Measurements from ENCODE around the gene KIF21B.

The KIF21B gene

GRCh38 chr1:200992382-200993048, 31.0 kb downstream of the KIF21B start:
- Histone ChIP-seq H3K27ac (replicated peaks) (no peak overlapping the region; the same call in 1 of the 2 replicates), H3K27me3 (ENCODE audit: insufficient read depth, poor library complexity, severe bottlenecking) (no peaks in the 10 kb centered on the region), H3K4me3 (replicated peaks; ENCODE audit: insufficient read depth, low read length) (no peak overlapping the region)
- DNase-seq (ENCODE audit: low read depth in 1 of 2, low spot score in 1 of 2), result no peak
- TF ChIP-seq POLR2AphosphoS5 (IDR thresholded peaks at IDR 0.05; ENCODE audit: low read depth) (no peak), SPI1 (IDR thresholded peaks at IDR 0.05; ENCODE audit: borderline replicate concordance, low read depth) (no peak), GABPA (IDR thresholded peaks at IDR 0.05; ENCODE audit: low read depth) (no peak), REST (IDR thresholded peaks at IDR 0.05; ENCODE audit: insufficient replicate concordance, low read depth) (no peak)
- TF ChIP-seq, protein P1, sequence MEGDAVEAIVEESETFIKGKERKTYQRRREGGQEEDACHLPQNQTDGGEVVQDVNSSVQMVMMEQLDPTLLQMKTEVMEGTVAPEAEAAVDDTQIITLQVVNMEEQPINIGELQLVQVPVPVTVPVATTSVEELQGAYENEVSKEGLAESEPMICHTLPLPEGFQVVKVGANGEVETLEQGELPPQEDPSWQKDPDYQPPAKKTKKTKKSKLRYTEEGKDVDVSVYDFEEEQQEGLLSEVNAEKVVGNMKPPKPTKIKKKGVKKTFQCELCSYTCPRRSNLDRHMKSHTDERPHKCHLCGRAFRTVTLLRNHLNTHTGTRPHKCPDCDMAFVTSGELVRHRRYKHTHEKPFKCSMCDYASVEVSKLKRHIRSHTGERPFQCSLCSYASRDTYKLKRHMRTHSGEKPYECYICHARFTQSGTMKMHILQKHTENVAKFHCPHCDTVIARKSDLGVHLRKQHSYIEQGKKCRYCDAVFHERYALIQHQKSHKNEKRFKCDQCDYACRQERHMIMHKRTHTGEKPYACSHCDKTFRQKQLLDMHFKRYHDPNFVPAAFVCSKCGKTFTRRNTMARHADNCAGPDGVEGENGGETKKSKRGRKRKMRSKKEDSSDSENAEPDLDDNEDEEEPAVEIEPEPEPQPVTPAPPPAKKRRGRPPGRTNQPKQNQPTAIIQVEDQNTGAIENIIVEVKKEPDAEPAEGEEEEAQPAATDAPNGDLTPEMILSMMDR (IDR thresholded peaks at IDR 0.05; ENCODE audit: insufficient read depth, low read length), result no peak

DNA sequence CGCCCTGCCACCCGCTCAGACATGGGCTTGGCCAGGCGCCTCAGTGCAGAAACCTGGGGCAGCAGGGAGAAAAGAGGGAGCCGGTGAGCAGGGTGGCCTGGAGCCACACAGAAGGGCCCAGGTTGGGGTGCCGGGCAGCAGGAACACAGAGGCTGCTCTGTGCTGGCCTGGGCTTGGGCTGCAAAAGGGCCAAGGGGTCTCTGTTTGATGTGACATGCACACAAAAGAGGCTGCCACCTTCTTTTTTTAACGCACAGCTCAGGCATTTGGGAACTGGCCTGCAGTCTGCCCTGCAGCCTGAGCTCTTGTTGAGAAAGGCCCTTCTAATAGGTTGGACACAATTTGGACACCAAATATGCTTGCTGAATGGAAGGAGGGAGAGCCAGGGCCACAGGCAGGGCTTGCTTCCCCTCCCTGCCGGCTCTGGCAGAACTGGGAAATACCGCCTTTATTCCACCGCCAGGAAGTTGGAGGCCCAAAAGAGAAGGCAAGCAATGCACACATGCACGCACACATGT, 32.4 kb downstream of the KIF21B start:
- Histone ChIP-seq H3K4me3 (replicated peaks; ENCODE audit: insufficient read depth, low read length) (no peak overlapping the region), H3K27ac (replicated peaks) (no peak overlapping the region), H3K27me3 (ENCODE audit: insufficient read depth, poor library complexity, severe bottlenecking) (no peaks in the 10 kb centered on the region)
- no peak for TF ChIP-seq POLR2AphosphoS5 (IDR thresholded peaks at IDR 0.05; ENCODE audit: low read depth)
- no peak for TF ChIP-seq GABPA (IDR thresholded peaks at IDR 0.05; ENCODE audit: low read depth)
- TF ChIP-seq, protein P1 (IDR thresholded peaks at IDR 0.05; ENCODE audit: insufficient read depth, low read length), result no peak
- no peak for TF ChIP-seq SPI1 (IDR thresholded peaks at IDR 0.05; ENCODE audit: borderline replicate concordance, low read depth)
- no peak for TF ChIP-seq REST (IDR thresholded peaks at IDR 0.05; ENCODE audit: insufficient replicate concordance, low read depth)
- no peak for DNase-seq (ENCODE audit: low read depth in 1 of 2, low spot score in 1 of 2)

DNA sequence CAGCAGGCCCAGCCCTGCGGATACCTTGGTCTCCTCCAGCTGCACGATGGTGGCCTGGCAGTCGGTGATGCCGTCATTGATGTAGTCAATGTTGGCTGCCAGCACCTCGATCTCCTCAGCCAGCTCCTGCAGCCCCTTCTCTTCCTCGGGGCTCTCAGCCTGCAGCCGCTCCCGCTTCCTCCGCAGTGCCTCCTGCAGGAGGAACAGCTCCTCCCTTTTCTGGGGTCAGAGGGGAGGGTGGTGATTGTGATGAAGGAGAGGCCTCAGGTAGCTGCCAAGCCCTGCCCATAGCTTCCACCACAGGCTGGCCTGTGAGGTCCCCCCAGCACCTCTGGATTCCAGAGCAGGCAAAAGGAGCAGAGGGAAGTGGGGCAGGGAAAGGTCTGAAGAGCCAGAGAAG, 33.4 kb downstream of the KIF21B start:
- no peak for DNase-seq (ENCODE audit: low read depth in 1 of 2, low spot score in 1 of 2)
- no peaks in the 10 kb centered on the region for H3K27me3 ChIP-seq (ENCODE audit: insufficient read depth, poor library complexity, severe bottlenecking)
- H3K27ac ChIP-seq (replicated peaks), result no peak overlapping the region
- H3K4me3 ChIP-seq (replicated peaks; ENCODE audit: insufficient read depth, low read length), result no peak overlapping the region
- TF ChIP-seq REST (IDR thresholded peaks at IDR 0.05; ENCODE audit: insufficient replicate concordance, low read depth), result no peak
- no peak for TF ChIP-seq SPI1 (IDR thresholded peaks at IDR 0.05; ENCODE audit: borderline replicate concordance, low read depth)
- TF ChIP-seq GABPA (IDR thresholded peaks at IDR 0.05; ENCODE audit: low read depth), result no peak
- TF ChIP-seq, protein P1 (IDR thresholded peaks at IDR 0.05; ENCODE audit: insufficient read depth, low read length), result no peak
- TF ChIP-seq POLR2AphosphoS5 (IDR thresholded peaks at IDR 0.05; ENCODE audit: low read depth), result no peak

Data from HL-60 (cell line).